ENCODE data around the gene FOXD4L4.
"Not testable (repeated sequence)": the region's sequence is repeated elsewhere in the genome, so short reads cannot be mapped to it uniquely, and the experiment has no call there.

The FOXD4L4 gene

DNA sequence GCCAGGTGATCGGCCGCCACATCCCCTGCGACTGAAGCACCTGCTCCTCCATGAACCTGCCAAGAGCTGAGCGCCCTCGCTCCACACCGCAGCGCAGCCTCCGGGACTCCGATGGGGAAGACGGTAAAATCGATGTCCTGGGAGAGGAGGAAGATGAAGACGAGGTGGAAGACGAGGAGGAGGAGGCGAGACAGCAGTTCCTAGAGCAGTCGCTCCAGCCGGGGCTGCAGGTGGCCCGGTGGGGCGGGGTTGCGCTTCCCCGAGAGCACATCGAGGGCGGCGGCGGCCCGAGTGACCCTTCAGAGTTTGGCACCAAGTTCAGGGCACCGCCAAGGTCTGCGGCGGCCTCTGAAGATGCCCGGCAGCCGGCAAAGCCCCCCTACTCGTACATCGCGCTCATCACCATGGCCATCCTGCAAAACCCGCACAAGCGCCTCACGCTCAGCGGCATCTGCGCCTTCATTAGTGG is at the start of gene FOXD4L4:
Gene FOXD4L4 (plus strand): TSS at position 51 of the 469 bp plus-strand sequence. CDS start 0 bp downstream, at position 51.
- DNase-seq (ENCODE audit: low read depth): not testable (repeated sequence)

DNA sequence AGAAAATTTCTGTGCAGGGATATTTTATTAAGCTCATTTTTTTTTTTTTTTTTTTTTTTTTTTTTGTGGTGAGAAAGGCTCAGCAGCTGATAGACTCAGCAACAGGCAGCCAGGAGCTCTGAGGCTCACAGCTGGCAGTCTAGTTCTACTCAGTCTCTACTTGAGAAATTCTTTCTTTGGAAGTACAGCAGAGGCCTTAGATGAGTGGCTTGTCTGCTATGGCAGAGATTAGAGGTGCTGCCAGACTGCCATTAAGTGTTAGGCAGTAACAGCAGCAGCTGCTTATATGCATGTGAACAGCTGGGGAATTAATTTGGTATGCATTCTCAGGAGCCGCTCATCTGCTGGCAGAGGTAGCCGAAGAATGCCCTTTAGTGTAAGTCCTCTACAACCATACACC is 33.4 kb upstream of the FOXD4L4 start:
- DNase-seq (ENCODE audit: low read depth): not testable (repeated sequence)

DNA sequence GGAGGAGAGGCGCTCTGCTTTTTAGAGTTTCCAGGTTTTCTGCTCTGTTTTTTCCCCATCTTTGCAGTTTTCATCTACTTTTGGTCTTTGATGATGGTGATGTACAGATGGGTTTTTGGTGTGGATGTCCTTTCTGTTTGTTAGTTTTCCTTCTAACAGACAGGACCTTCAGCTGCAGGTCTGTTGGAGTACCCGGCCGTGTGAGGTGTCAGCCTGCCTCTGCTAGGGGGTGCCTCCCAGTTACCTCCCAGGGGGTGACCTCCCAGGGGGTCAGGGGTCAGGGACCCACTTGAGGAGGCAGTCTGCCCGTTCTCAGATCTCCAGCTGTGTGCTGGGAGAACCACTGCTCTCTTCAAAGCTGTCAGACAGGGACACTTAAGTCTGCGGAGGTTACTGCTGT is 22.5 kb upstream of the FOXD4L4 start:
- not testable (repeated sequence) for DNase-seq (ENCODE audit: low read depth)

DNA sequence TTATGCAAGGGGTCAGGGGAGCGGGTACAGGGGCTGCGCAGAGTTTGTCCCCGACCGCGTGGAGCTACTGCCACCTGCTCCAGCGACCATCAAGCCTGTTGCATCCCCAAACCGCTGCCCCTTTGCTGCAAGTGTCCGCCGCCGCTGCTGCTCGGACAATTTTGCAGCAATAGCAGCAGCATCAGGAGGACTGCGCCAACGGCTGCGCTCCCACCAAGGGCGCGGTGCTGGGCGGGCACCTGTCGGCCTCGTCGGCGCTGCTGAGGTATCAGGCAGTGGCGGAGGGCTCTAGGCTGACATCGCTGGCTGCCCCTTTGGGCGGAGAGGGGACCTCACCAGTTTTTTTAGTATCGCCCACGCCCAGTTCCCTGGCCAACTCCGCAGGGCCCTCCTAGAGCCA is 1.2 kb downstream of the FOXD4L4 start:
- DNase-seq (ENCODE audit: low read depth): not testable (repeated sequence)
